A549 treated with Mapracorat at 1 μM for 4 hours (cell line): ENCODE results near the gene ANXA6. TPM values are rescaled to one million over a fixed set of nuclear protein-coding genes. Genes with fewer than 3 reads are reported as not detected.

Experiments used
- total RNA-seq: library from RNA; stranded (reverse); fragments of 200-300 nt; extraction: Qiagen RNA extraction; gene quantifications from 5 replicates; pipeline ENCODE4 v1.2.3, GENCODE V29; 2022

Gene ANXA6
- total RNA-seq, result 39.7 to 45.8 TPM (median 43.1 TPM) in 5 replicates

DNA sequence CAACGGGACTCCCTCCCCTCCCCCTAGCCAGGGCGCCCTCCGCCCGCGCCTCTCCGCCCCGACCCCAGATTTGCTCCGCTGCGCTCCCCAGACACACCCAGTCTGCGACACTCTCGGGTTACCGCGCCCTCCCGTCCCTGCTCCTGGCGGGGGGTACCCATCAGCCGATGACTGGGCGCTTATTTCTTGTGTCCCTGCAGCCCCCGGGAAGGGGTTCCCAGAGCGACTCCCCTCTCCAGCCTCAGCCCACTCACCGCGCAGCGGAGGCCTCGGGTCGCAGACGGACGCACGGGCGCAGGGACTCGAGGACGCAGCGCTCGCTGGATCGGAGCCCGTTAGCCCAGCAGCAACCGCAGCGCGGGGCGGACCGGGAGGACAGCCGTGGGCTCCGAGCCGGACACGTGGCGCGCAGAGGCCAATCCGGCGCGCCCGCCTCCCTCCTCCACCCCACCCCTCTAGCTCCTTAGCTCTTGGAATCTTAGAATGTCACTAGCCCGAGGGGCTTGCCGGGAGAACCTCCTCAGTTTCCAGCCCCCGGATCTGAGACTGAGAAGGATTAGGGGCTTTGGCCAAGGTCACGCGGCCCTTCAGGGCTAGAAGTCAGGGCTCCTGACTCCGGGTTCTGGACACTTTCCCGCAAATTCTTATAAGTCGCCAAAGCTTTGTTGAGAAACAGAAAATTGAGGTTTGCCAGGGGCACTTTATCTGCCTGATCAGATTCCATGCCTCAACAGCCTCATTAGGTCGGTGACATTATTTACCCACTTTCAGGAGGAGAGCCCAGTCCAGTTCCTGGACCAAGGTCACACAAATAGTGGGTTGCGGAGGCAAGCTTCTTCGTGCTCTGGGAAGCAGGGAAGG is at the start of gene ANXA6:
Gene ANXA6 (minus strand): TSS at position 354 of the 861 bp plus-strand sequence. CDS start 9,878 bp downstream, outside the sequence.

DNA sequence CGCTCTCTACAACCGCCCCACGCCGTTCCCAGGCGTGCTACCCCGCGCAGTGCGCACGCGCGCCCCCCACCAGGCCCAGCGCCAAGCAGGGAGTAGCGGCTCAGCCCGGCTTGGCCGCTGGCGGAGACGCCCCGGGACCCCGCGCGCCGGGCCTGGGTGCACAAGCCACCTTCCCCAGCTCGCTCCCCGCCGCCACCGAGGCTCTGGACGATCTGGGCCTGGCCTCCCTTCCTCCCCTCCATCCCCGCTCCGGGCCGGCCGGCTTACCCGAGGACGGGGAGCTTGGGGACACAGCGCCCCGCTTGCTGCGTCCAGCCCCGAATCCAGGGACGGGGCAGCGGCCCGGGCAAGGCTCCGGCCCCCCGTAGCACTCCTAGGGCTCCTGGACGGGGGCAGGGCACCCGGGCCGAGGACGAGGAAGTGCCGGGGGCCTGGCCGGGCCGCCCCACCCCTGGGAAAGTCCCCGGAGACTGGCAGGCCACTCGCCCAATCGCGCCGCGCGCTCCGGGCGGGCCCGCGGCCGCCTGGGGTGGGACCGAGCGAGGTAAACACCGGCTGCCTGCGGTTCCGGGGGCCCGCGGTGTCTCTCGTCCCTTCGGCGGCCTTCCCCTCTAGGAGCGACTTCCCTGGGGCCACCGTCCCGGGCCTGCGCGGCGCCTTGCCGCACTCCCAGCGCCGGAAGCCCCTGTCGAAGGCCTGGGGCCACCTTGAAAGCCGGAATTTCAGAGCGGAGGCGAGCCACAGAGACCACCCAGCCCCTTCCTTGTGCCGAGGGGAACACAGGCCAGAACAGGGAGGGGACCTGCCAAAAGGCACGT is 76.8 kb downstream of the ANXA6 start, which contains the start of gene TNIP1:
Gene TNIP1 (minus strand): TSS at position 422 of the 818 bp plus-strand sequence. CDS start 15,939 bp downstream, outside the sequence.

Other genes starting within 250 kb of the ANXA6 start
- gene GPX3, start 137.2 kb downstream of the ANXA6 start, total RNA-seq, result 14.9 to 20.3 TPM (median 17.4 TPM) in 5 replicates
- gene TNIP1, start 76.7 kb downstream of the ANXA6 start, total RNA-seq, result 131 to 144 TPM (median 138 TPM) in 5 replicates
- gene CCDC69, start 66.3 kb upstream of the ANXA6 start, total RNA-seq, result 1.1 to 2.3 TPM (median 1.4 TPM) in 5 replicates
- 16.1 to 18.1 TPM (median 17.1 TPM) in 5 replicates for gene GM2A, start 95.4 kb upstream of the ANXA6 start, total RNA-seq
- not detected in 5 replicates for gene SLC36A3, start 146.0 kb upstream of the ANXA6 start, total RNA-seq
- gene SLC36A2, start 189.8 kb upstream of the ANXA6 start, total RNA-seq, result not detected in 5 replicates